Activated naive CD8-positive, alpha-beta T cell treated with anti-CD3 and anti-CD28 coated beads, Interleukin-2, amount 50 U/mL, for 24 hours (primary cell): ENCODE data around the gene ENAM.
"Not testable (repeated sequence)": the region's sequence is repeated elsewhere in the genome, so short reads cannot be mapped to it uniquely, and the experiment has no call there.

ENCODE experiments used
- ATAC-seq: fragments of 150-1000 bp; cut with Tn5 transposase; one replicate; pipeline ENCODE4 v1.10.0; 2021
- DNase-seq: peaks from one replicate; pipeline ENCODE4 v3.0.0; 2021
- H3K27ac Mint-ChIP-seq: one replicate; pipeline ENCODE4 v1.8.0; 2021; ENCODE audit warnings: mild to moderate bottlenecking, mixed read lengths
- H3K27me3 Mint-ChIP-seq: one replicate; pipeline ENCODE4 v1.8.0; 2021; ENCODE audit warnings: mixed read lengths
- H3K36me3 Mint-ChIP-seq: one replicate; pipeline ENCODE4 v1.8.0; 2021; ENCODE audit warnings: low read depth, mixed read lengths
- H3K4me1 Mint-ChIP-seq: one replicate; pipeline ENCODE4 v1.8.0; 2021; ENCODE audit warnings: mixed read lengths
- H3K4me3 Mint-ChIP-seq: one replicate; pipeline ENCODE4 v1.8.0; 2021; ENCODE audit warnings: mild to moderate bottlenecking, moderate library complexity, mixed read lengths
- H3K9me3 Mint-ChIP-seq: one replicate; pipeline ENCODE4 v1.8.0; 2021; ENCODE audit warnings: mixed read lengths

ENAM gene

GRCh38 chr4:70651864-70652506 lies 23.4 kb downstream of the ENAM start:
- Mint-ChIP-seq H3K4me3 (no peak overlapping the region), H3K27ac (no peak overlapping the region), H3K4me1 (no peaks in the 10 kb centered on the region), H3K27me3 (no peaks in the 10 kb centered on the region), H3K36me3 (no peaks in the 10 kb centered on the region), H3K9me3 (no peaks in the 10 kb centered on the region)
- ATAC-seq (no peak), DNase-seq (no peak)

GRCh38 chr4:70654605-70655011 lies 26.1 kb downstream of the ENAM start:
- no peak for DNase-seq

GRCh38 chr4:70657326-70657725 lies 28.8 kb downstream of the ENAM start:
- DNase-seq: no peak

More at GRCh38 chr4:70654605-70655011, 26.1 kb downstream of the ENAM start:
- Mint-ChIP-seq H3K4me3 (no peak overlapping the region), H3K36me3 (no peaks in the 10 kb centered on the region), H3K27ac (no peak overlapping the region), H3K9me3 (no peaks in the 10 kb centered on the region), H3K27me3 (no peaks in the 10 kb centered on the region), H3K4me1 (no peaks in the 10 kb centered on the region)
- no peak for ATAC-seq

GRCh38 chr4:70658418-70658817 lies 29.9 kb downstream of the ENAM start:
- no peak for DNase-seq
- Mint-ChIP-seq H3K4me1 (peaks cover 10% of the 10 kb centered on the region), H3K36me3 (no peaks in the 10 kb centered on the region), H3K4me3 (no peak overlapping the region), H3K27me3 (no peaks in the 10 kb centered on the region), H3K27ac (no peak overlapping the region), H3K9me3 (no peaks in the 10 kb centered on the region)
- no peak for ATAC-seq

More at GRCh38 chr4:70657326-70657725, 28.8 kb downstream of the ENAM start:
- Mint-ChIP-seq H3K27me3 (no peaks in the 10 kb centered on the region), H3K4me3 (no peak overlapping the region), H3K9me3 (no peaks in the 10 kb centered on the region), H3K27ac (no peak overlapping the region), H3K4me1 (peaks cover 10% of the 10 kb centered on the region), H3K36me3 (no peaks in the 10 kb centered on the region)
- no peak for ATAC-seq

GRCh38 chr4:70660106-70660505 lies 31.6 kb downstream of the ENAM start:
- Mint-ChIP-seq H3K4me1 (peaks cover 10% of the 10 kb centered on the region), H3K27me3 (no peaks in the 10 kb centered on the region), H3K9me3 (no peaks in the 10 kb centered on the region), H3K27ac (no peak overlapping the region), H3K36me3 (no peaks in the 10 kb centered on the region), H3K4me3 (no peak overlapping the region)
- ATAC-seq (no peak), DNase-seq (no peak)

GRCh38 chr4:70661309-70661922 lies 32.9 kb downstream of the ENAM start:
- not testable (repeated sequence) for H3K27ac Mint-ChIP-seq, H3K4me3 Mint-ChIP-seq, H3K27me3 Mint-ChIP-seq, H3K9me3 Mint-ChIP-seq, H3K36me3 Mint-ChIP-seq
- peaks cover 10% of the 10 kb centered on the region for H3K4me1 Mint-ChIP-seq
- peak; percentile 76 for ATAC-seq
- DNase-seq: peak; percentile 11

GRCh38 chr4:70666369-70666768 lies 37.8 kb downstream of the ENAM start, which contains the start of gene JCHAIN:
Gene JCHAIN, minus strand, starts transcription at chr4:70666508. Its CDS starts 18 bp downstream, at chr4:70666490.
- Mint-ChIP-seq H3K27me3 (no peaks in the 10 kb centered on the region), H3K4me1 (peaks cover 8% of the 10 kb centered on the region), H3K4me3 (no peak within 1 kb of the TSS), H3K36me3 (no peaks in the 10 kb centered on the region), H3K27ac (no peak within 1 kb of the TSS), H3K9me3 (no peaks in the 10 kb centered on the region)
- ATAC-seq (no peak), DNase-seq (no peak)

- ATAC-seq: no peak
- no peaks in the 10 kb centered on the region for H3K27me3 Mint-ChIP-seq
These were observed 39.4 kb downstream of the ENAM start for GRCh38 chr4:70667740-70668535.

GRCh38 chr4:70670332-70671014 lies 41.9 kb downstream of the ENAM start:
- no peak overlapping the region for H3K27ac Mint-ChIP-seq
- H3K9me3 Mint-ChIP-seq: no peaks in the 10 kb centered on the region
- no peaks in the 10 kb centered on the region for H3K36me3 Mint-ChIP-seq
- H3K4me1 Mint-ChIP-seq: peaks cover 5% of the 10 kb centered on the region
- ATAC-seq (no peak), DNase-seq (no peak)
- no peak overlapping the region for H3K4me3 Mint-ChIP-seq
- no peaks in the 10 kb centered on the region for H3K27me3 Mint-ChIP-seq

More at GRCh38 chr4:70667740-70668535, 39.4 kb downstream of the ENAM start:
- DNase-seq: no peak
- Mint-ChIP-seq H3K4me1 (peaks cover 5% of the 10 kb centered on the region), H3K27ac (no peak overlapping the region), H3K36me3 (no peaks in the 10 kb centered on the region), H3K9me3 (no peaks in the 10 kb centered on the region), H3K4me3 (no peak overlapping the region)

- no peak overlapping the region for H3K27ac Mint-ChIP-seq
- H3K36me3 Mint-ChIP-seq: no peaks in the 10 kb centered on the region
- H3K27me3 Mint-ChIP-seq: no peaks in the 10 kb centered on the region
- DNase-seq (no peak), ATAC-seq (no peak)
- H3K9me3 Mint-ChIP-seq: no peaks in the 10 kb centered on the region
- H3K4me1 Mint-ChIP-seq: peaks cover 5% of the 10 kb centered on the region
- H3K4me3 Mint-ChIP-seq: no peak overlapping the region
These were observed 42.5 kb downstream of the ENAM start for GRCh38 chr4:70671091-70671490.

GRCh38 chr4:70674191-70674590 lies 45.6 kb downstream of the ENAM start:
- DNase-seq (no peak), ATAC-seq (no peak)
- Mint-ChIP-seq H3K36me3 (no peaks in the 10 kb centered on the region), H3K27me3 (no peaks in the 10 kb centered on the region), H3K9me3 (no peaks in the 10 kb centered on the region), H3K4me1 (peaks cover 14% of the 10 kb centered on the region), H3K27ac (no peak overlapping the region), H3K4me3 (no peak overlapping the region)

- no peak overlapping the region for H3K4me3 Mint-ChIP-seq
- no peaks in the 10 kb centered on the region for H3K36me3 Mint-ChIP-seq
- ATAC-seq (no peak), DNase-seq (no peak)
- H3K27ac Mint-ChIP-seq: no peak overlapping the region
- H3K9me3 Mint-ChIP-seq: no peaks in the 10 kb centered on the region
- peaks cover 14% of the 10 kb centered on the region for H3K4me1 Mint-ChIP-seq
- no peaks in the 10 kb centered on the region for H3K27me3 Mint-ChIP-seq
These were observed 46.2 kb downstream of the ENAM start for GRCh38 chr4:70674731-70675130.

- ATAC-seq: no peak
- no peaks in the 10 kb centered on the region for H3K9me3 Mint-ChIP-seq
- no peak for DNase-seq
- H3K36me3 Mint-ChIP-seq: no peaks in the 10 kb centered on the region
- no peaks in the 10 kb centered on the region for H3K27me3 Mint-ChIP-seq
- H3K4me1 Mint-ChIP-seq: peaks cover 14% of the 10 kb centered on the region
- no peak overlapping the region for H3K27ac Mint-ChIP-seq
- no peak overlapping the region for H3K4me3 Mint-ChIP-seq
These were observed 48.1 kb downstream of the ENAM start for GRCh38 chr4:70676554-70677090.

- no peaks in the 10 kb centered on the region for H3K36me3 Mint-ChIP-seq
- DNase-seq (no peak), ATAC-seq (no peak)
- H3K27ac Mint-ChIP-seq: no peak overlapping the region
- no peak overlapping the region for H3K4me3 Mint-ChIP-seq
- peaks cover 14% of the 10 kb centered on the region for H3K4me1 Mint-ChIP-seq
- H3K27me3 Mint-ChIP-seq: no peaks in the 10 kb centered on the region
- no peaks in the 10 kb centered on the region for H3K9me3 Mint-ChIP-seq
These were observed 49.9 kb downstream of the ENAM start for GRCh38 chr4:70678383-70678999.
